Measurements from ENCODE around the gene CLEC18C.
"Not testable (repeated sequence)": the region's sequence is repeated elsewhere in the genome, so short reads cannot be mapped to it uniquely, and the experiment has no call there.

- not testable (repeated sequence) for TF ChIP-seq CTCF, POLR2A (IDR thresholded peaks at IDR 0.05)
Measured at GRCh38 chr16:70149296-70149695, 24.3 kb upstream of the CLEC18C start.
